ENCODE data around the gene PSME3. TPM values are rescaled to one million over a fixed set of nuclear protein-coding genes. Genes with fewer than 3 reads are reported as not detected.
"Not testable (repeated sequence)": the region's sequence is repeated elsewhere in the genome, so short reads cannot be mapped to it uniquely, and the experiment has no call there.

PSME3 gene
- total and polyA plus RNA-seq, 4 donors, result 25.0 to 55.3 (median 39.8) TPM

- H3K4me3 ChIP-seq (ENCODE audit: low read depth in 1 of 3, low read length in 3 of 3), result no peak overlapping the region
- H3K9me3 ChIP-seq (ENCODE audit: control insufficient read depth in 4 of 4, low read length in 3 of 4), result no peaks in the 10 kb centered on the region
- DNase-seq (ENCODE audit: low spot score), result no peak
- no peak overlapping the region for H3K27ac ChIP-seq (ENCODE audit: low read depth in 1 of 2, low read length in 2 of 2)
- peaks cover 3 to 18% (median 12%) of the 10 kb centered on the region in 4 donors for H3K36me3 ChIP-seq (ENCODE audit: control insufficient read depth in 4 of 4, insufficient read depth in 3 of 4, low read depth in 1 of 4, low read length in 3 of 4)
- no peak overlapping the region for H3K9ac ChIP-seq (ENCODE audit: low read depth in 1 of 2, low read length in 2 of 2)
- H3K27me3 ChIP-seq (ENCODE audit: control insufficient read depth in 4 of 4, insufficient read depth in 4 of 4, low read length in 3 of 4), result no peaks in the 10 kb centered on the region
- H3K4me1 ChIP-seq (ENCODE audit: control insufficient read depth in 4 of 4, insufficient read depth in 4 of 4, low read length in 3 of 4), result peaks cover 3 to 58% (median 42%) of the 10 kb centered on the region in 4 donors
- 82% methylated on average over 13 of the region's 13 CpGs for WGBS
- TF ChIP-seq HNF4A (conservative IDR thresholded peaks at IDR 0.05) (peak; percentile 41 to 61), FOXA1 (IDR thresholded peaks at IDR 0.05) (no peak), EGR1 (IDR thresholded peaks at IDR 0.05; ENCODE audit: low read depth in 2 of 2) (no peak), RXRA (IDR thresholded peaks at IDR 0.05) (peak in 1 of 2 donors; percentile 23)
Observed at GRCh38 chr17:42872251-42872965, 39.2 kb downstream of the PSME3 start.

DNA sequence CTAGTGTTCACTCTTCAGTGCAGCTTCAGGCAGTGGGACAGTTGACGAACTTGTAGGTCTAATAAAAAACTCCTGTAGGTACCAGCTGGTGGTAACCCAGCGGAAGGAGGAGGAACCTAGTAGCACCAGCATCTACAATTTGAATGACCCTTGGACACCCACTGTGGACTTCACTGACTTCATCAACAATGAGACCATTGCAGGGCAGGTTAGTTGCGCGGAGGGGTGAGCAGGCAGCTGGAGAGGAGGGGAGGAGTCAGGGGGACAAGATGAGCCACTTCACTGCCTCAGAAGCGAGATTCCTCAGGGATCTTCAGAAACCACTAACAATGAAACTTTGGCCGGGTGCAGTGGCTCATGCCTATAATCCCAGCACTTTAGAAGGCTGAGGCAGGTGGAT lies 40.1 kb downstream of the PSME3 start:
- Histone ChIP-seq H3K9ac (ENCODE audit: low read depth in 1 of 2, low read length in 2 of 2) (no peak overlapping the region), H3K9me3 (ENCODE audit: control insufficient read depth in 4 of 4, low read length in 3 of 4) (no peaks in the 10 kb centered on the region), H3K4me1 (ENCODE audit: control insufficient read depth in 4 of 4, insufficient read depth in 4 of 4, low read length in 3 of 4) (peaks cover 5 to 66% (median 48%) of the 10 kb centered on the region in 4 donors), H3K36me3 (ENCODE audit: control insufficient read depth in 4 of 4, insufficient read depth in 3 of 4, low read depth in 1 of 4, low read length in 3 of 4) (peaks cover 3 to 18% (median 12%) of the 10 kb centered on the region in 4 donors), H3K27ac (ENCODE audit: low read depth in 1 of 2, low read length in 2 of 2) (no peak overlapping the region), H3K4me3 (ENCODE audit: low read depth in 1 of 3, low read length in 3 of 3) (no peak overlapping the region), H3K27me3 (ENCODE audit: control insufficient read depth in 4 of 4, insufficient read depth in 4 of 4, low read length in 3 of 4) (no peaks in the 10 kb centered on the region)
- TF ChIP-seq, protein P1, sequence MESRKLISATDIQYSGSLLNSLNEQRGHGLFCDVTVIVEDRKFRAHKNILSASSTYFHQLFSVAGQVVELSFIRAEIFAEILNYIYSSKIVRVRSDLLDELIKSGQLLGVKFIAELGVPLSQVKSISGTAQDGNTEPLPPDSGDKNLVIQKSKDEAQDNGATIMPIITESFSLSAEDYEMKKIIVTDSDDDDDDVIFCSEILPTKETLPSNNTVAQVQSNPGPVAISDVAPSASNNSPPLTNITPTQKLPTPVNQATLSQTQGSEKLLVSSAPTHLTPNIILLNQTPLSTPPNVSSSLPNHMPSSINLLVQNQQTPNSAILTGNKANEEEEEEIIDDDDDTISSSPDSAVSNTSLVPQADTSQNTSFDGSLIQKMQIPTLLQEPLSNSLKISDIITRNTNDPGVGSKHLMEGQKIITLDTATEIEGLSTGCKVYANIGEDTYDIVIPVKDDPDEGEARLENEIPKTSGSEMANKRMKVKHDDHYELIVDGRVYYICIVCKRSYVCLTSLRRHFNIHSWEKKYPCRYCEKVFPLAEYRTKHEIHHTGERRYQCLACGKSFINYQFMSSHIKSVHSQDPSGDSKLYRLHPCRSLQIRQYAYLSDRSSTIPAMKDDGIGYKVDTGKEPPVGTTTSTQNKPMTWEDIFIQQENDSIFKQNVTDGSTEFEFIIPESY (IDR thresholded peaks at IDR 0.05), result no peak
- TF ChIP-seq RXRA (IDR thresholded peaks at IDR 0.05) (no peak), HNF4G (IDR thresholded peaks at IDR 0.05) (no peak), FOXA1 (IDR thresholded peaks at IDR 0.05) (no peak), RAD21 (IDR thresholded peaks at IDR 0.05) (no peak), SP1 (IDR thresholded peaks at IDR 0.05) (no peak), YY1 (IDR thresholded peaks at IDR 0.05) (no peak), GABPA (IDR thresholded peaks at IDR 0.05 in 1 of 2, conservative IDR thresholded peaks at IDR 0.05 in 1 of 2) (no peak), NR2F2 (IDR thresholded peaks at IDR 0.05) (no peak)
- TF ChIP-seq, protein P2, sequence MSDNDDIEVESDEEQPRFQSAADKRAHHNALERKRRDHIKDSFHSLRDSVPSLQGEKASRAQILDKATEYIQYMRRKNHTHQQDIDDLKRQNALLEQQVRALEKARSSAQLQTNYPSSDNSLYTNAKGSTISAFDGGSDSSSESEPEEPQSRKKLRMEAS (IDR thresholded peaks at IDR 0.05), result no peak
- TF ChIP-seq, protein P3, sequence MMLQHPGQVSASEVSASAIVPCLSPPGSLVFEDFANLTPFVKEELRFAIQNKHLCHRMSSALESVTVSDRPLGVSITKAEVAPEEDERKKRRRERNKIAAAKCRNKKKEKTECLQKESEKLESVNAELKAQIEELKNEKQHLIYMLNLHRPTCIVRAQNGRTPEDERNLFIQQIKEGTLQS (IDR thresholded peaks at IDR 0.05), result no peak
- no peak for DNase-seq (ENCODE audit: low spot score)
- 87% methylated on average over 6 of the region's 6 CpGs for WGBS

GRCh38 chr17:42873932-42874695 lies 40.9 kb downstream of the PSME3 start:
- DNase-seq (ENCODE audit: low spot score); H3K27me3 ChIP-seq (ENCODE audit: control insufficient read depth in 4 of 4, insufficient read depth in 4 of 4, low read length in 3 of 4); H3K27ac ChIP-seq (ENCODE audit: low read depth in 1 of 2, low read length in 2 of 2); H3K9me3 ChIP-seq (ENCODE audit: control insufficient read depth in 4 of 4, low read length in 3 of 4); H3K9ac ChIP-seq (ENCODE audit: low read depth in 1 of 2, low read length in 2 of 2); H3K4me3 ChIP-seq (ENCODE audit: low read depth in 1 of 3, low read length in 3 of 3): not testable (repeated sequence)
- 86% methylated on average over 8 of the region's 12 CpGs for WGBS
- peaks cover 3 to 18% (median 12%) of the 10 kb centered on the region in 4 donors for H3K36me3 ChIP-seq (ENCODE audit: control insufficient read depth in 4 of 4, insufficient read depth in 3 of 4, low read depth in 1 of 4, low read length in 3 of 4)
- peaks cover 5 to 70% (median 52%) of the 10 kb centered on the region in 4 donors for H3K4me1 ChIP-seq (ENCODE audit: control insufficient read depth in 4 of 4, insufficient read depth in 4 of 4, low read length in 3 of 4)

Measured in liver (tissue), 9 donors.